Measurements from ENCODE around the gene PAFAH2.

DNA sequence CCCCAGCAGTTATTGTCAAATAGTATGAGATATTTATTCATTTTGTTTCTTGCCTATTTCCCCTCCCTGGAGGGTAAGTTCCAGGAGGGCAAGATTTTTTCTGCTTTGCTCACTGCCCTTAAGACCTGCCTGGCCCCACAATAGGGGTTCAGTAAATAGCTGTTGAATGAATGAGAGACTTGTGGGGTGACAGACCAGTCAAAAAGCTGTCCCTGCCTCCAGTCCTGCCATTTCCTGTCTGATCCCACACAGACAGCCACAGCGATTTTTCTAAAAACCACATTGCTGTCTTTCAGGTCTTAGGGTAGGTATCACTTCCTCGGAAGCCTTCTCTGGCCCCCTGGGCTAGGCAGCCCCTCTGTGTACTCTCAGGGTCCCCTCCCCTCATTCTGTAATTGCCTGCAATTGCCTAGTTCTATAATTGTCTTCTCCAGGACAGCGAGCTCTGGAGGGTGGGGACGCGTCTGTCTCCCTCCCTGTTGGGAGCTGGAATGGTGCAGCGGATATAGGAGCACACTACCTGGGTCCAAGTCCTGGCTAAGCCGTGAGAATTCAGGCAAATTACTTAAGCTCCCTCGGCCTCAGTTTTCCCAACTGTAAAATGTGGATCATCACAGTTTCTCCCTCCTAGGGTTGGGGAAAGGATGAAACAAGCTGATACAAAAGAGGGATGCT lies 21.9 kb upstream of the PAFAH2 start:
- TF ChIP-seq TOX (CRISPR knock-in tag; IDR thresholded peaks at IDR 0.05; ENCODE audit: borderline replicate concordance) (no peak), GLIS3 (CRISPR knock-in tag; IDR thresholded peaks at IDR 0.05) (no peak)
